Amygdala (tissue), 56 donors: ENCODE measurements around the gene PTPN23.
"Not testable (repeated sequence)": the region's sequence is repeated elsewhere in the genome, so short reads cannot be mapped to it uniquely, and the experiment has no call there.

ENCODE experiments used
- DNase-seq, 56 donors: peaks; one replicate each; lab custom pipeline; 2025; lab: John Stamatoyannopoulos, UW

PTPN23 gene, protein sequence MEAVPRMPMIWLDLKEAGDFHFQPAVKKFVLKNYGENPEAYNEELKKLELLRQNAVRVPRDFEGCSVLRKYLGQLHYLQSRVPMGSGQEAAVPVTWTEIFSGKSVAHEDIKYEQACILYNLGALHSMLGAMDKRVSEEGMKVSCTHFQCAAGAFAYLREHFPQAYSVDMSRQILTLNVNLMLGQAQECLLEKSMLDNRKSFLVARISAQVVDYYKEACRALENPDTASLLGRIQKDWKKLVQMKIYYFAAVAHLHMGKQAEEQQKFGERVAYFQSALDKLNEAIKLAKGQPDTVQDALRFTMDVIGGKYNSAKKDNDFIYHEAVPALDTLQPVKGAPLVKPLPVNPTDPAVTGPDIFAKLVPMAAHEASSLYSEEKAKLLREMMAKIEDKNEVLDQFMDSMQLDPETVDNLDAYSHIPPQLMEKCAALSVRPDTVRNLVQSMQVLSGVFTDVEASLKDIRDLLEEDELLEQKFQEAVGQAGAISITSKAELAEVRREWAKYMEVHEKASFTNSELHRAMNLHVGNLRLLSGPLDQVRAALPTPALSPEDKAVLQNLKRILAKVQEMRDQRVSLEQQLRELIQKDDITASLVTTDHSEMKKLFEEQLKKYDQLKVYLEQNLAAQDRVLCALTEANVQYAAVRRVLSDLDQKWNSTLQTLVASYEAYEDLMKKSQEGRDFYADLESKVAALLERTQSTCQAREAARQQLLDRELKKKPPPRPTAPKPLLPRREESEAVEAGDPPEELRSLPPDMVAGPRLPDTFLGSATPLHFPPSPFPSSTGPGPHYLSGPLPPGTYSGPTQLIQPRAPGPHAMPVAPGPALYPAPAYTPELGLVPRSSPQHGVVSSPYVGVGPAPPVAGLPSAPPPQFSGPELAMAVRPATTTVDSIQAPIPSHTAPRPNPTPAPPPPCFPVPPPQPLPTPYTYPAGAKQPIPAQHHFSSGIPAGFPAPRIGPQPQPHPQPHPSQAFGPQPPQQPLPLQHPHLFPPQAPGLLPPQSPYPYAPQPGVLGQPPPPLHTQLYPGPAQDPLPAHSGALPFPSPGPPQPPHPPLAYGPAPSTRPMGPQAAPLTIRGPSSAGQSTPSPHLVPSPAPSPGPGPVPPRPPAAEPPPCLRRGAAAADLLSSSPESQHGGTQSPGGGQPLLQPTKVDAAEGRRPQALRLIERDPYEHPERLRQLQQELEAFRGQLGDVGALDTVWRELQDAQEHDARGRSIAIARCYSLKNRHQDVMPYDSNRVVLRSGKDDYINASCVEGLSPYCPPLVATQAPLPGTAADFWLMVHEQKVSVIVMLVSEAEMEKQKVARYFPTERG (N-terminal part only)

DNA sequence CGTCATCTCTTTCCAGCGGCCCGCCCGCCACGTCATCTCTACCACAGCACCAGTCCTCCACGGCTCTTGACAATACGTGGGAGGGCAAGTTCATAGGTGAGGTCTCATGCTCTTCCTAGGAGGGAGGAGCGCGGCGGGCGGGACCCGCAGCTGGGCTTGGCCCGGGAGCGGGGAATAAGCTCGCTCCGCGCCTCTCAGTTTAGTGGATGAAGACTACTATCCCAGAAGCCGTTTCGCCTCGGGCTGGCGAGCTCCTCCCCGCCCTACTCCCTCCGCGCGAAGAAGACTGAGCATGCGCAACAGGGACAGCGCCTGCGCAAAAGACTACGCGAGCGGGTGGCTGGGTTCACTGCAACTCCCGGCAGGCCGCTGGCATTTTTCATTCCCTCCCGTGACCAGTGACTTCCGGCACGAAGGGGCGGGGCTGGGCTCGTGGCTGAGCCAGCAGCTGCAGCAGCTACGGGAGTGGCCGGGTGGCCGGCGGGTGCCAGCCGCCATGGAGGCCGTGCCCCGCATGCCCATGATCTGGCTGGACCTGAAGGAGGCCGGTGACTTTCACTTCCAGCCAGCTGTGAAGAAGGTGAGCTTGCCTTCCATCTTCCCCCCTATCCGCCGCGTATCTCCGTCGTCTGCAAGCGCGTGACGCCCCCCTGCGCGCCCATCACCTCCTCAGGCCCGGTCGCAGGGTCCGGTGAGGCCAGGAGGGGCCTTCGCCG is at the start of gene PTPN23:
Gene PTPN23 (plus strand): TSS at position 421 of the 716 bp plus-strand sequence. CDS start 76 bp downstream, at position 497.
- DNase-seq: peak; percentile 81 to 100 (median 98)

DNA sequence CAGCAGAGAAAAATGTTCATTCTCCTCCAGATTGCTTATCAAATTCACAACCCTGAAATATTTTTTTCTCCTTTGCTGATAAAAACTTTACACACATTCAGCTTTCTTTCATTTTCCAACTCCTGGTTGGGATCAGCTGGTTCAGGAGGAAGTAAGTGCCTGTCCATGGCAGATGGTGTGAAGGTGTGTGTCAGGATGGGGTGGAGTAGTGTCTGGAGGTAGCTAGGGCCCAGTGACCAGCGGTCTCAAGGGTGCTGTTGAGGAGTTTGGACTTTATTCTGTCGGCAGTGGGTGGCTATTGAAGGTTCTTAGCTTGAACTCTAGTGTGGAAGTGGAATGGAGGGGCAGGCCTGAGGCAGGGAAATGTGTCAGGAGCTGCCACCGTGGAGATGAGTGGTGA is 46.9 kb upstream of the PTPN23 start:
- DNase-seq: no peak

DNA sequence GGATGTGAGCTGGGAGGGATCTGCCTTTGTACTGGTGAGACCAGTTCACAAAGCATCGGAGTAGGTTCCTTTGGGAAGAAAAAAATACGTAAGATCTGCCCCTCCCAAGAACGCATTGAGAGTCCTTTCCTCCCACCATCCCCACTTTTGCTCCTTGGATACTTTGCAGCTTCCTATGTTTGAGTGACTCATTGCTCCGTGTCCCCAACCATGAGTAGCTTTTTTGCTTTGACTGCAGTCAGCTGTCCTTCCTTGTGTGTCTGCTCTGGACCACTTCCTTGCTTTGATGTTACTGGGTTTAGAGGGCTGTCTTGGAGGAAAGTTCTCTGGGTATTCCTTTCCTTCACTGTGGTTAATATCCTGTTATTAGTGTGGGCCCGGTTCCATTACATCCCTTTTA is 43.2 kb upstream of the PTPN23 start:
- no peak for DNase-seq

DNA sequence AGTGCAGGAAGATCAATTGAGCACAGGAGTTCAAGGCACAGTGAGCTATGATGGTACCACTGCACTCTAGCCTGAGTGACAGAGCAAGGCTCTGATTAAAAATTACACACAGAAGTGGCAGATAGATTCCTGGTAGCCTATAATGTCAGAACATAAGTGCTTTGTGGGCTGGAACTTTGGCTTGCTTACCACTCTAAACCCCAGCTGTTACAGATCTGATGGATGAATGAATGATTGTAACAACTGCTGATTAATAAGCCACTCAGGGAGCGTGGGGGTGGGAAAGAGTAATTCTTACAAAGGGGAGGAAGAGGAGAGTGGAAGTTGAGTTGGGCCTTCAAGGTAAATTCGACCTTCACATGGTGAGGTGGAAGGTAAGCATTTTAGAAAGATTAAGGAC is 40.9 kb upstream of the PTPN23 start:
- DNase-seq: no peak

DNA sequence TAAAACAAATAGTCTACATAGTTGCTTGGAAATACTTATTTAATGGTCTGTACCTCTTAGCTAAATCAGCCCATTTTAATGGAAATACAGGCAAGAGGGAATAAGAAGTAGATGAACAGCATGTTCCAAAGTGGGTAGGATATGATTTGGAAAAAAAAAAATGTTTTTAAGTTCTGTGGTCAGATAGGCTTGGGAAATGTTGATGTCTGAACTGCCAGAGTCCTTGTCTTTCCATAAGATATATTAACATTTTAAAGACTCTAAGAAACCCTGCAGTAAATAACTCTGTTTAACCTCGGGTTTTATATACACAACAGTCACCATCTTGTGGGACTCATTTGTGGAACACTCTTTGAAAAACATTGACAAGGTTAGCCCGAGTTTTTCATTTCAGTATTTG is 40.0 kb upstream of the PTPN23 start:
- DNase-seq: no peak

DNA sequence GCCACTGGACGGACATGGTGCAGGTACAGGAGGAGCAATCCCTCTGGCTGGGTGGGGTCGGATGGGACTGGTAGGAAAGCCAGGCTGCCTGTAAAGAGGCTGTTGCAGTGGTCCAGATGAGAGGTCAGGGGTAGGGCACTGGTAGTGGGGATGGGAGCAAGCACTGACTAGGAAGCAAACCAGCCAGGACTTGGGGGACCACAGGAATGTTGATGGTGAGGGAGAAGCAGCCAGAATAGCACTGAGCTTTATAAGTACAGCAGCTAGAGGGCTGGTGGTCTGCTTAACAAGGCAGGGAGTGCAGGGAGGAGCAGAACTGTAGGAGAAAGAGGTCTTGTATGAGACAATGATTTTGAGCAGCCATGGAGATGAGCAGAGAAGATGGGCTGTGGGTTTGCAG is 38.7 kb upstream of the PTPN23 start:
- DNase-seq: no peak

DNA sequence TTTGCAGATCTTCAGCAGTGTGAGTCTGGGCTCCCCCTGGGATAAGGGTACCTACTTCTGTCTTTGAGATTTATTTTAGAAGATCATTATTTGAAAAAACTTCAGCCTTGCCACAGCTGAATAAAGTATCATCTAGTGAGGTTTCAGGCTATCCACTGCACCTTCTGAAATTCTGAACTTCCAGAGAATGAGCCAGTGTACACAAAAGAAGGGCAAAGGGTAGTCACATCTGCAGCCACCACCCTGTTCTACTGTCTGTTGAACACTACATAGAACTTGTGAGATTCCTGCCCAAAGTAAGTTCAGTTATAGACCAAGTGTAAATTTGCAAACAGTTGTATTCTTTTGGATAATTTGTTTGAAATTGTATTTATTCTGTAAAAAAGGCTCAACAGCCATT is 38.0 kb upstream of the PTPN23 start:
- no peak for DNase-seq

DNA sequence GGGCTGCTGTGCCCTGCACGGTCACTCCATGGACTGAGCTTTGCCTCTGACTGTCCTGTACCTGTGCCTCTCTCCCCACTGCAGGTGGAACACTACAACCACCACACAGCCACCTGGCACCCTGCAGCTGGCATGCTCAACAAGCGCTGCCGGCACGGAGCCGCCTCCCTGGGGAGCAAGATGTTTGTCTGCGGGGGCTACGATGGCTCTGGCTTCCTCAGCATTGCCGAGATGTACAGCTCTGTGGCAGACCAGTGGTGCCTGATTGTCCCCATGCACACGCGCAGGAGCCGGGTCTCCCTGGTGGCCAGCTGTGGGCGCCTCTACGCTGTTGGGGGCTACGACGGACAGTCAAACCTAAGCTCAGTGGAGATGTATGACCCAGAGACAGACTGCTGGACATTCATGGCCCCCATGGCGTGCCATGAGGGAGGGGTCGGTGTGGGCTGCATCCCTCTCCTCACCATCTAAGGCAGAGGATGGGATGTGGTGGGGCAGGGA is 37.3 kb upstream of the PTPN23 start:
- DNase-seq: no peak

DNA sequence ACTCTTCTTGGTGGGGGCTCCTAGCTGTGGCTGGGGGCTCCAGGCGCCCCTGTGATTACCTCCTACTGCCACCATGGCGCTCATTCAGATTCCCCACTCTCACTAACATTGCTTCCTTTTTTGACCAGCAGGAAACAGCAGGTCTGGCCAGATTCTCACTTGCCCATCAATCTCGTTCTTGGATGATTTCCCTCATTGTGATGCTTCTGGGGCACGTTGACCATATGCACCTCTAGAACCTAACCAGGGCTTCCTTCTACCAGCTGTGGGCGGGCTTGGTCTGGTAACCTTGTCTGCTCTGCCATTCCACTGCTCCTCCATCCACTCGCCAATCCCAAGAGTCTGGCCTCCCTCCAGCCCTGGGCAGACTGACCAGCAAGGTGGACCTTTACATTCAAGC is 35.9 kb upstream of the PTPN23 start:
- no peak for DNase-seq

DNA sequence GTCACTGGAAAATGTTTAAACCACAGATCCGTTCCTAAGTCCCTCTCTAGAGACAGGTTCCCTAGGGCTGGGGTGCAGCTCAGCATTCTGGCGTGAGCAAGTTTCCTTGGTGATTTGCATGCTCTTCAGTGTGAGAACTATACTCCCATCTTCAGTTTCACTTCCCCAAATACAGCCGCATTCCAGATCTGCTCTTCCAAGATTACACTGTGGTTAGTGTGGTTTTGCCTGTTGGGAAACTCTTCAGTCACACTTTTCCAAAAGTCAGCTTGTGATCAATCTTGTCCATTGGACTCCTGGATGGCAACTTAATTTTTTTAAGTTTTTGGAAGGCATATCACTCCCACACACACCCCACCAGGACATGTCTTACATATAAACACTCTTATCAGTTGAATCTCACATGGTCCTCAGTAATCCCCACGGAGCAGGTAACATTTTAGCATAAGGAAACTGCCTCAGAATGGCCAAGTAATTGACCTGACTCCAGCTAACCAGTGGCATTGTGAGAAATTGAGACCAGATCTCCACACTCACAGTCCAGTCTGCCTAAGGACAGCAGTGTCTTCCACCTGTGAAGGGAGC is 33.5 kb upstream of the PTPN23 start:
- DNase-seq: no peak

DNA sequence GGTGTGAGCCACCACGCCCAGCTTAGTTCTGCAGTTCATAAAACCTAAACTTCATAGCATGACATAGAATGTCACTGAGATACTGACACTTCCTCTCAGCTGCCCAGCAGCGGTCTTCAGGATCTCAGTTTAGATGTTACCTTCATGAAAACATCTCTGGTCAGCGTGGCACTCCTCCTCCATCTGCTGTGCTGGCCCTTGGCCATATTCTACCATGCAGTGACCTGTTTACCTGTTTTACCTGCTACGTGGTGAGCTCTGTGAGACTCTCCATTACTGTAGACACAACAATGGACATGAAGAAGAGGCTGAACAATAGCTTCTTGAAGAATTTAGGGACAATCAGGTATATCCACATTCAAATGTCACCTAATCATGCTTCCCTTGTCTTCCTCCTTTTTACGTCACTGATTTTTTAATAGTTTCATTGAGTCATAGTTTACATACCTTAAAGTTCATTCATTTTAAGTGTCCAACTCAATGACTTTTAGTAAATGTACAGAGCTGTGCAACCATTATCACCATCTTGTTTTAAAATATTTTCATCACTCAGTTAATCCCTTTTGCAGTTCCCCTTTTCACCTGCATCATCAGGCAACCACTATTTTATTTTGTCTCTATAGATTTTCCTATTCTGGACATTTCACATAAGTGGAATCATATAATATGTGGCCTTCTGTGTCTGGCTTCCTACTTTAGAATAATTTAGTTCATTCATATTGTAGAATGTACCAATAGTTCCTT is 32.2 kb upstream of the PTPN23 start:
- DNase-seq: no peak

DNA sequence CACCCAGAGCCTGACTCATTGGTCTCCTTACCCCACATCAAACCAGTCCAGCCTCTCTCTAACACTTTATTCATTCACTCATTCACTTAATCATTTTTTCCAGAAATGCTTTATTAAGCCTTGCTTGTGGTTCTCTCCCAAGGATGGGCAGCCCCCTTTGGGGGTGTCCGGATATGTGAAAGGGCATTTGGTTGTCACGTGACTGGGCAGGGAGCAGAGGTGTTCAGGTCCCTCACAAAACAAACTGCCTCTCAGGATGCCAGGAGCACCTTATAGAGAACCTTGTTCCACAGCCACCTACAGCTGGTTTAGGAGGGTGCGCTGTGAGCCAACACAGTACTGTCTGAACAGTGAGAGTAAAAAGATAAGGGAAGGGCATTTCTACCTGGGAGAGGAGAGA is 25.8 kb upstream of the PTPN23 start:
- DNase-seq: no peak

DNA sequence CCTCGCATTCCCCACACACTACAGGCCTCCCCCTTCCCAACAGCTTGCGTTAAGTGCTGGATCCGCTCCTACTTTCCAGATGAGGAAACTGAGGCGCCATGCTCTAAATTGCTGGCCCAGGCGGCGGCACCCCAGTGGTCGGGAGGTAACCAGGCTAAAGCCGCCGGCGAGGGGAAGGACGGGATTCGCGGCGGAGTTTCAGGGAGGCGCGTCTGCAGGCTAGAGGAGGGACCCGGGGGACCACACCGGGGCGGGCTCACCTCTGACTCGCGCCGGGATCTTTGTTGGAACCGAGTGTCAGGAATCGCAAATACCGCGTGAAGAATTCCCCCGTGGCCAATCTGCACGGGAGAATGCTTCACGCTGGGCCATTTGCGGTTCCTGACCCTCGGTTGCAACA is 24.6 kb upstream of the PTPN23 start:
- DNase-seq: no peak

DNA sequence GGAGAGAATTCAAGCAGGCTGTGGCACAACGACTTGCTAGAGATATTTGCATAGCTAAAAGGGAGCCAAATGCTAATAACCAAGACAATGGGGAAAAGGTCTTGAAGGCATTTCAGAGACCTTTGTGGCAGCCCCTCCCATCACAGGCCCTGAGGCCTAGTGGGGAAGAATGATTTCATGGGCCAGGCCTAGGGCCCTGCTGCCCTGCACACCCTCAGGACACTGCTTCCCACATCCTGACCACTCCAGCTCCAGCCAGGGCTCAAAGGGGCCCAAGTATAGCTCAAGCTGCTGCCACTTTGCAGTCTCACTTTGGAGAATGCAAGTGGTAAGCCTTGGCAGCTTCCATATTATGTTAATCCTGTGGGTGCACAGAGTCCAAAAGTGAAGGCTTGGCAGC is 21.5 kb upstream of the PTPN23 start:
- DNase-seq: no peak

DNA sequence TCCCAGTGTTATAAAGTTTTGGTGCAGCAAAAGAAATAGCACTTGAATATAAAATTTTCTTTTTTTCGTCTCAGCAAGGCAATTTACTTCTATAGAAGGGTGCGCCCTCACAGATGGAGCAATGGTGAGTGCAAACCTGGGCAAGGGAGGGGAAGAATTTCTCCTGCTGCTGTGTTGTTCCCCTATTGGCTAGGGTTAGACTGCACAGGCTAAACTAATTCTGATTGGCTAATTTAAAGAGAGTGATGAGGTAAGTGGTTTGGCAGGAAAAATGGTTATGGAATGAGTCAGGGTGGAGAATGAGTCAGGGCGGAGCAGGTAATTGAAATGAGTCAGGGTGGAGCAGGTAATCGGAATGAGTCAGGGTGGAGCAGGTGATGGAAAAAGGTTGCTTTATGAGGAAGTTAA is 20.7 kb upstream of the PTPN23 start:
- not testable (repeated sequence) for DNase-seq

DNA sequence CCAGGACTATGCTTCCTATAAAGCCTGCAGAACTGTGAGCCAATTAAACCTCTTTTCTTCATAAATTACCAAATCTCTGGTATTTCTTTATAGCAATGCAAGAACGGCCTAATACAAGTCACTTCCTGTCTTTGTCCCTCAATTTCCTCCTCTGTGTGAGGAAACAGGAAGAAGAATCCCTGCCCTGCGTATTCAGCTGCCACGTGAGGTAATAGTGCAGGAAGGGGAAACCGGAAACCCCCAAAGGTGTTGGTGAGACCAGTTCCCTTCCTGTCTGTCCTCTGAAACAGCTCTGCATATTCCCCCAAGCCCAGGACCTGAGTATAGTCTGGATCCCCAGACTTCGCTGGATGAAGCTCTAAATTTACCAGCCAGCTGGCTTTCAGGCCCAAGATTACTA is 18.1 kb upstream of the PTPN23 start:
- no peak for DNase-seq

DNA sequence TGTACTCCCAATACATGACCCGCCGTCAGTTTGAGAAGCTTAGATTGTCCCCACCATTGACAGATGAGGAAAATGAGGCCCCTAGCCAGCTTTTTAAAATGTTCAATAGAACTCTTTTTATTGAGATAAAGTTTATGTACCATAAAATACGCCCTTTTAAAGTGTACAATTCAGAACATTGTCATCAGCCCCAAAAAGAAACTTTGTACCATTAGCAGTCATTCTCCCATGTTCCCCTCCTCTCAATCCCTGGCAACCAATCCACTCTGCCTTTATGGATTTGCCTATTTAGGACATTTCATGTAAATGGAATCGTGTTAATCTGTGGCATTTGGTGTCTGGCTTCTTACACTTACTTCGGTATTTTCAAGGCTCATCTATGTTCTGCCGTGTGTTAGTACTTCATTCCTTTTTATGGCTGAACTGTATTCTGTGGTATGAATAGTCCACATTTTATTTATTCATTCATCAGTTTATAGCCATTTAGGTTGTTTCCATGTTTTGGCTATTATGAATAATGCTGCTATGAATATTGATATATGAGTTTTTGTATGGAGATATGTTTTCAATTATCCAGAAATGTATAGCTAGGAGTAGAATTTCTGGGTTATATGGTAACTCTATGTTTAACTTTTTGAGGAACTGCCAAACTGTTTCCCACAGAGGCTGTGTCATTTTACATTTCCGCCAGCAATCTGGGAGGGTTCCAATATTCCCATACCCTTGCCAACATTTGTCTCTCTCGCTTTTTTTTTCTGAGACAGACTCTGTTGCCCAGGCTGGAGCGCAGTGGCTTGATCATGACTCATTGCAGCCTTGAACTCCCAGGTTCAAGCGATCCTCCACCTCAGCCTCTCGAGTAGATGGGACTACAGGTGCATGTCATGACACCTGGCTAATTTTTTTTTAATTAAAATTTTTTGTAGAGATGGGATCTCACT is 15.3 kb upstream of the PTPN23 start:
- DNase-seq: no peak

DNA sequence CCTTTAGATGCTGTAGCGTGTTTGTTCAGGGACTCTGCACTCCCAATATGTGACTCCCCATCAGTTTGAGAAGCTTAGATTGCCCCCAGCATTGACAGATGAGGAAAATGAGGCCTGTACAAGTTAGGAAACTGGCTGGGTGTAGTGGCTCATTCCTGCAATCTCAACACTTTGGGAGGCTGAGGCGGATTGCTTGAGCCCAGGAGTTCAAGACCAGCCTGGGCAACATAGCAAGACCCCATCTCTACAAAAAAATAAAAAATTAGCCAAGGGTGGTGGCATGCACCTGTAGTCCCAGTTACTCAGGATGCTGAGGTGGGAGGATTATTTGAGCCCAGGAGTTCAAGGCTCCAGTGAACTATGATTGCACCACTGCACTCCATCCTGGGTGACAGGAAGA is 14.0 kb upstream of the PTPN23 start:
- no peak for DNase-seq
